Central memory CD8-positive, alpha-beta T cell (primary cell): Measurements from ENCODE around the gene AUH.
A peak's percentile ranks its signal among the peaks of the same experiment; 100 is the strongest.

Experiments used
- ATAC-seq: fragments of 150-1000 bp; cut with Tn5 transposase; replicated peaks from 2 replicates; pipeline ENCODE4 v1.10.0; 2022; ENCODE audit warnings: mild to moderate bottlenecking, moderate FRiP score, moderate number of reproducible peaks; ENCODE audit not compliant: poor library complexity, severe bottlenecking; ENCODE audit errors: extremely low read depth
- DNase-seq, 2 donors: peaks; one replicate each; pipeline ENCODE4 v3.0.0; 2021; ENCODE audit warnings: low spot score in 2 of 2
- H3K27ac Mint-ChIP-seq: one replicate; pipeline ENCODE4 v1.8.0; 2022; ENCODE audit warnings: low read depth, mild to moderate bottlenecking, moderate library complexity, mixed read lengths
- H3K27me3 Mint-ChIP-seq: one replicate; pipeline ENCODE4 v1.8.0; 2022; ENCODE audit warnings: mixed read lengths
- H3K36me3 Mint-ChIP-seq: one replicate; pipeline ENCODE4 v1.8.0; 2022; ENCODE audit warnings: mild to moderate bottlenecking, moderate library complexity, mixed read lengths; ENCODE audit not compliant: insufficient read depth
- H3K4me1 Mint-ChIP-seq: one replicate; pipeline ENCODE4 v1.8.0; 2022; ENCODE audit warnings: mixed read lengths
- H3K4me3 Mint-ChIP-seq: one replicate; pipeline ENCODE4 v1.8.0; 2022; ENCODE audit warnings: mild to moderate bottlenecking, moderate library complexity, mixed read lengths
- H3K9me3 Mint-ChIP-seq: one replicate; pipeline ENCODE4 v1.8.0; 2022; ENCODE audit warnings: mixed read lengths

Gene AUH

GRCh38 chr9:91180240-91180929 is 181.3 kb downstream of the AUH start:
- Mint-ChIP-seq H3K27me3 (no peaks in the 10 kb centered on the region), H3K9me3 (no peaks in the 10 kb centered on the region), H3K36me3 (peaks cover 1% of the 10 kb centered on the region), H3K4me1 (peaks cover 24% of the 10 kb centered on the region), H3K4me3 (no peak overlapping the region), H3K27ac (no peak overlapping the region)
- DNase-seq (no peak), ATAC-seq (no peak)

- H3K4me3 Mint-ChIP-seq: no peak overlapping the region
- H3K27ac Mint-ChIP-seq: no peak overlapping the region
- DNase-seq: no peak
- H3K9me3 Mint-ChIP-seq: no peaks in the 10 kb centered on the region
- no peaks in the 10 kb centered on the region for H3K27me3 Mint-ChIP-seq
- peaks cover 1% of the 10 kb centered on the region for H3K36me3 Mint-ChIP-seq
- H3K4me1 Mint-ChIP-seq: peaks cover 31% of the 10 kb centered on the region
- no peak for ATAC-seq
These were observed 182.2 kb downstream of the AUH start for GRCh38 chr9:91179237-91180138.

GRCh38 chr9:91178281-91179236 is 183.2 kb downstream of the AUH start:
- DNase-seq: peak in 1 of 2 donors; percentile 9
- no peak for ATAC-seq
- Mint-ChIP-seq H3K4me1 (peaks cover 38% of the 10 kb centered on the region), H3K4me3 (peak overlapping the region; percentile 58), H3K36me3 (peaks cover 3% of the 10 kb centered on the region), H3K27me3 (no peaks in the 10 kb centered on the region), H3K27ac (peak overlapping the region; percentile 41), H3K9me3 (no peaks in the 10 kb centered on the region)

GRCh38 chr9:91177661-91178280 is 183.9 kb downstream of the AUH start:
- peak overlapping the region; percentile 41 for H3K27ac Mint-ChIP-seq
- no peaks in the 10 kb centered on the region for H3K9me3 Mint-ChIP-seq
- peak; percentile 40 for ATAC-seq
- peak in 1 of 2 donors; percentile 13 for DNase-seq
- no peaks in the 10 kb centered on the region for H3K27me3 Mint-ChIP-seq
- peaks cover 38% of the 10 kb centered on the region for H3K4me1 Mint-ChIP-seq
- peak overlapping the region; percentile 58 for H3K4me3 Mint-ChIP-seq
- H3K36me3 Mint-ChIP-seq: peaks cover 3% of the 10 kb centered on the region

GRCh38 chr9:91177081-91177480 is 184.6 kb downstream of the AUH start:
- DNase-seq (no peak), ATAC-seq (no peak)
- Mint-ChIP-seq H3K9me3 (no peaks in the 10 kb centered on the region), H3K4me3 (peak overlapping the region; percentile 58), H3K4me1 (peaks cover 38% of the 10 kb centered on the region), H3K27ac (no peak overlapping the region), H3K27me3 (no peaks in the 10 kb centered on the region), H3K36me3 (peaks cover 3% of the 10 kb centered on the region)

- ATAC-seq (no peak), DNase-seq (no peak)
- H3K27ac Mint-ChIP-seq: no peak overlapping the region
- no peaks in the 10 kb centered on the region for H3K27me3 Mint-ChIP-seq
- H3K4me3 Mint-ChIP-seq: no peak overlapping the region
- peaks cover 3% of the 10 kb centered on the region for H3K36me3 Mint-ChIP-seq
- peaks cover 38% of the 10 kb centered on the region for H3K4me1 Mint-ChIP-seq
- no peaks in the 10 kb centered on the region for H3K9me3 Mint-ChIP-seq
These were observed 185.3 kb downstream of the AUH start for GRCh38 chr9:91176426-91176825.

GRCh38 chr9:91174772-91175171 is 186.9 kb downstream of the AUH start:
- Mint-ChIP-seq H3K9me3 (no peaks in the 10 kb centered on the region), H3K36me3 (peaks cover 3% of the 10 kb centered on the region), H3K27me3 (no peaks in the 10 kb centered on the region), H3K4me1 (peaks cover 38% of the 10 kb centered on the region), H3K27ac (peak overlapping the region; percentile 10), H3K4me3 (peak overlapping the region; percentile 14)
- DNase-seq (no peak), ATAC-seq (no peak)

GRCh38 chr9:91172329-91172728 is 189.4 kb downstream of the AUH start:
- Mint-ChIP-seq H3K27ac (no peak overlapping the region), H3K4me3 (no peak overlapping the region), H3K36me3 (peaks cover 3% of the 10 kb centered on the region), H3K9me3 (no peaks in the 10 kb centered on the region), H3K4me1 (peaks cover 28% of the 10 kb centered on the region), H3K27me3 (no peaks in the 10 kb centered on the region)
- no peak for DNase-seq
- no peak for ATAC-seq

GRCh38 chr9:91170951-91171350 is 190.8 kb downstream of the AUH start:
- Mint-ChIP-seq H3K36me3 (peaks cover 2% of the 10 kb centered on the region), H3K4me3 (no peak overlapping the region), H3K27ac (no peak overlapping the region), H3K27me3 (no peaks in the 10 kb centered on the region), H3K9me3 (no peaks in the 10 kb centered on the region), H3K4me1 (peaks cover 21% of the 10 kb centered on the region)
- no peak for DNase-seq
- ATAC-seq: no peak

- Mint-ChIP-seq H3K36me3 (peaks cover 2% of the 10 kb centered on the region), H3K4me3 (no peak overlapping the region), H3K27ac (no peak overlapping the region), H3K9me3 (no peaks in the 10 kb centered on the region), H3K4me1 (peaks cover 36% of the 10 kb centered on the region), H3K27me3 (no peaks in the 10 kb centered on the region)
- ATAC-seq (no peak), DNase-seq (no peak)
These were observed 194.8 kb downstream of the AUH start for GRCh38 chr9:91166796-91167366.

GRCh38 chr9:91164724-91165520 is 196.8 kb downstream of the AUH start:
- peaks cover 2% of the 10 kb centered on the region for H3K36me3 Mint-ChIP-seq
- H3K4me1 Mint-ChIP-seq: peaks cover 45% of the 10 kb centered on the region
- DNase-seq: peak in 1 of 2 donors; percentile 39
- ATAC-seq: peak; percentile 90
- H3K9me3 Mint-ChIP-seq: no peaks in the 10 kb centered on the region
- H3K27me3 Mint-ChIP-seq: no peaks in the 10 kb centered on the region
- peak overlapping the region; percentile 79 for H3K4me3 Mint-ChIP-seq
- H3K27ac Mint-ChIP-seq: peak overlapping the region; percentile 75
